ENCODE results near the gene SPTB.

Gene SPTB

GRCh38 chr14:64801046-64801445 is 78.7 kb downstream of the SPTB start:
- DNase-seq (ENCODE audit: low read depth), result no peak
- TF ChIP-seq MAX (IDR thresholded peaks at IDR 0.05; ENCODE audit: low read depth, low read length) (no peak), CTCF (IDR thresholded peaks at IDR 0.05; ENCODE audit: low read depth, low read length) (no peak), POLR2A (IDR thresholded peaks at IDR 0.05; ENCODE audit: extremely low read depth, insufficient read length) (no peak), MYC (IDR thresholded peaks at IDR 0.05; ENCODE audit: low read depth, low read length) (no peak)
- no peak overlapping the region for H3K4me3 ChIP-seq (ENCODE audit: low read depth, low read length)

GRCh38 chr14:64800000-64800399 is 79.7 kb downstream of the SPTB start:
- DNase-seq (ENCODE audit: low read depth), result peak; percentile 45
- no peak overlapping the region for H3K4me3 ChIP-seq (ENCODE audit: low read depth, low read length)
- TF ChIP-seq MAX (IDR thresholded peaks at IDR 0.05; ENCODE audit: low read depth, low read length) (no peak), CTCF (IDR thresholded peaks at IDR 0.05; ENCODE audit: low read depth, low read length) (peak; percentile 46)

- no peak for DNase-seq (ENCODE audit: low read depth)
- H3K4me3 ChIP-seq (ENCODE audit: low read depth, low read length), result no peak overlapping the region
- no peak for TF ChIP-seq MYC (IDR thresholded peaks at IDR 0.05; ENCODE audit: low read depth, low read length)
- TF ChIP-seq MAX (IDR thresholded peaks at IDR 0.05; ENCODE audit: low read depth, low read length), result no peak
- TF ChIP-seq CTCF (IDR thresholded peaks at IDR 0.05; ENCODE audit: low read depth, low read length), result no peak
- TF ChIP-seq POLR2A (IDR thresholded peaks at IDR 0.05; ENCODE audit: extremely low read depth, insufficient read length), result no peak
These were observed 80.2 kb downstream of the SPTB start for GRCh38 chr14:64799555-64799954.

- TF ChIP-seq MYC (IDR thresholded peaks at IDR 0.05; ENCODE audit: low read depth, low read length), result no peak
- TF ChIP-seq POLR2A (IDR thresholded peaks at IDR 0.05; ENCODE audit: extremely low read depth, insufficient read length), result no peak
- TF ChIP-seq CTCF (IDR thresholded peaks at IDR 0.05; ENCODE audit: low read depth, low read length), result no peak
- TF ChIP-seq MAX (IDR thresholded peaks at IDR 0.05; ENCODE audit: low read depth, low read length), result no peak
- no peak overlapping the region for H3K4me3 ChIP-seq (ENCODE audit: low read depth, low read length)
- no peak for DNase-seq (ENCODE audit: low read depth)
These were observed 83.3 kb downstream of the SPTB start for GRCh38 chr14:64796369-64796768.

- H3K4me3 ChIP-seq (ENCODE audit: low read depth, low read length), result no peak overlapping the region
- no peak for DNase-seq (ENCODE audit: low read depth)
These were observed 83.8 kb downstream of the SPTB start for GRCh38 chr14:64795921-64796320.

More at GRCh38 chr14:64795921-64796320, 83.8 kb downstream of the SPTB start:
- TF ChIP-seq CTCF (IDR thresholded peaks at IDR 0.05; ENCODE audit: low read depth, low read length) (no peak), MAX (IDR thresholded peaks at IDR 0.05; ENCODE audit: low read depth, low read length) (no peak), POLR2A (IDR thresholded peaks at IDR 0.05; ENCODE audit: extremely low read depth, insufficient read length) (no peak), MYC (IDR thresholded peaks at IDR 0.05; ENCODE audit: low read depth, low read length) (no peak)
